HTR-8/SVneo (cell line): ENCODE results near the gene DNAAF1.
A peak's percentile ranks its signal among the peaks of the same experiment; 100 is the strongest.
"Not testable (repeated sequence)": the region's sequence is repeated elsewhere in the genome, so short reads cannot be mapped to it uniquely, and the experiment has no call there.

ENCODE experiments used
- DNase-seq: peaks from one replicate; pipeline ENCODE4 v3.0.0; 2011; ENCODE audit warnings: low spot score, mixed read lengths; ENCODE audit not compliant: insufficient read length
- FAIRE-seq: peaks from 2 replicates; lab custom pipeline; 2011; peaks lifted over from hg19 to GRCh38; lab: Jason Lieb, UNC

DNAAF1 gene

GRCh38 chr16:84199097-84199496 lies 54.0 kb downstream of the DNAAF1 start:
- FAIRE-seq, result no peak
- DNase-seq, result no peak

DNA sequence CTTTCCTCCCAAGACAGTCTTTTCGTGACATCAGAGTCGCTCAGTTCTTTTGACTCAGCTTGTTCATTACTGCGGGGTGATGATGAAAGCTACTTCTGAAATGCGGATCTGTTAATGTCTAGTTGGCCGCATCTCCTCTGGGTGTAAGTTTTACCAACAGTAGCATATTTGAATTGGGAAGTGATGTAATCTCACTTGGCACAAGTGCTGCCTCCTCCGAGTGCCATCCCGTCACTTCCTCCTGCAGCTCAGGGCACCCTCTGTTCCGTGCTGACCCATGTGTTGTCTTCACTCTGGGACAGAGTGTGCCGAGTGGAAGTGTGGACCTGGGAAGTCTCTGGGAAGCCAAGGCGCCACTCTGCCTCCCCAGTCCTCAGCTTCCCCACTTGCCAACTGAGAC lies 54.8 kb downstream of the DNAAF1 start:
- FAIRE-seq (no peak), DNase-seq (no peak)

GRCh38 chr16:84204551-84204950 lies 59.4 kb downstream of the DNAAF1 start:
- FAIRE-seq, DNase-seq: not testable (repeated sequence)

DNA sequence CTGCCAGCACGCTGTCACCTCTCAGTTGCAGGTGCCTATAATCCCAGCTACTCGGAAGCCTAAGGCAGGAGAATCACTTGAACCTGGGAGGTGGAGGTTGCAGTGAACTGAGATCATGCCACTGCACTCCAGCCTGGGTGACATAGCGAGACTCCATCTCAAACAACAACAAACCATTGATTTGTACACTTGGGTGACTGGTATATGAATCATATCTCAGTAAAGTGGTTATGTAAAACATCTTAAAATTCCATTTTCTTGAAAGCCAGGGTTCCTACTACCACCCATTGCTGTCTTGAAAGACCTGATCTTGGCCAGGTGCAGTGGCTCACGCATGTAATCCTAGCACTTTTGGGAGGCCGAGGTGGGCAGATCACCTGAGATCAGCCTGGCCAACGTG lies 60.0 kb downstream of the DNAAF1 start:
- FAIRE-seq, DNase-seq: not testable (repeated sequence)

GRCh38 chr16:84205976-84206691 lies 61.0 kb downstream of the DNAAF1 start:
- no peak for DNase-seq
- FAIRE-seq, result no peak

DNA sequence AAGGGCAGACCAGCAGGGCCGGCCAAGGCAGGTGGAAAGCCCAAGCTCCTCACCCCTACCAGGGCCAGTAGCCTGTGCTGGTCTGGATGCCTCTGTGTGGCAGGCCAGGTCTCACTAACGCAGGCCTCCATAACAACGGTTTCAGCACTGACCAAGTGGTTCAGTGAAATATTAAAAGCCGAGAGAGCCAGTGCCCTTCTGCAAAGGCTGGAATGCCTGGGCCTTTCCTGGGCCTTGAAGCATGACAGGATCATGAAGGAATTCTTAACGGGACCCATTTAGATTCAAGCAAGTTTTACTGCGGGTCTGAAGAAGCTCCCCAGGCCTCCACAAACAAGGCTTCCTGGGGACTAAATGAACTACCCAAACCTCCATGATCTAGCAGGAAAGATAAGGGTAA lies 62.1 kb downstream of the DNAAF1 start:
- DNase-seq, result no peak
- FAIRE-seq, result no peak

DNA sequence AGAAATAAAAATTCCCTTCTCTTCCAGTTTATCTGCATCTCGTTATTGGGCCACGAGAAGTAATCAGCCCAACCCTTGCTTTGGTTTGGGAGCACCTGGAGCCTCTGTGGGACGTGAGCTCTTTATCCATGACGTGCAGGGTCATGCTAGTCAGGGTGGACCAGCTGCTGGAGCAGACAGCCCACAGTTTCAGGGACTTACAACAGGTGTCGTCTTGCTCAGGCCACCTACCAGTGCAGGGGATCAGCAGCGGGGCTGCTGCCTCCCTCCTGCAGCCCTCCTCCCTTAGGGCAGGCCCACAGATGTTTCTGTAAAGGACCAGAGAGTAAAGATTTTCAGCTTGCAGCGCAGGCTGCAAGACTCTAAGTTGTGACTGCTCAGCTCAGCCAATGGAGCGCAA lies 62.8 kb downstream of the DNAAF1 start:
- no peak for FAIRE-seq
- no peak for DNase-seq

DNA sequence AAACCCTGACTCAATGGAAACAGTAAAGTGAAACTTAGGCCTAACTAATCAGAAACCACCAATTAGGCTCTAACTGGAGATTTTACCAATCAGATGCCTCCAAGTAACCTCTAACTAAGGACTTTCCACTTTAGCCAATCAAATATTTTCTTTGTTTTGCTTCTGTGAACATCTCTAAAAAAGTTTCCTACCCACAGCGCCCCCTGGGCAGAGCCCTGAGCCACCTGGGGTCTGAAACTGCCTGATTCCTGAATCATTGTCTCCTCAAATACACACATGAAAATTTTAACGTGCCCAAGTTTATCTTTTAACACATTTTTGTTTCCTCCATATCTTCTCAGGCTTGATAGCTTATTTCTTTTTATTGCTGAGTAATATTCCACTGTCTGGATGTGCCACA lies 64.9 kb downstream of the DNAAF1 start:
- FAIRE-seq (no peak), DNase-seq (no peak)

DNA sequence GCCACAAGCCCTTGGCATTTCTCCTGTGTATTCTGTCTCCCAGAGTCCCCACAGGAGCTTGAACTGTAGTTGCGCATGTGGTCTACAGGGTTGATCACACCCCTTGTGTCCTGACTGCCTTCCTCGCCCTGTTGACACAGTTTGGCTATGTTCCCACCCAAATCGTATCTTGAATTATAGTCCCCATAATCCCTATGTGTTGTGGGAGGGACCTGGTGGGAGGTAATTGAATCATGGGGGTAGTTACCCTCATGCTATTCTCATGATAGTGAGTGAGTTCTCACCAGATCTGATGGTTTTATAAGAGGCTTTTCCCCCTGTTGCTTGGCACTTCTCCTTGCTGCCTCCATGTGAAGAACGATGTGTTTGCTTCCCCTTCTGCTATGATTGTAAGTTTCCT lies 67.0 kb downstream of the DNAAF1 start:
- FAIRE-seq (no peak), DNase-seq (no peak)

- FAIRE-seq (no peak), DNase-seq (no peak)
Observed at GRCh38 chr16:84212631-84213030, 67.5 kb downstream of the DNAAF1 start.

DNA sequence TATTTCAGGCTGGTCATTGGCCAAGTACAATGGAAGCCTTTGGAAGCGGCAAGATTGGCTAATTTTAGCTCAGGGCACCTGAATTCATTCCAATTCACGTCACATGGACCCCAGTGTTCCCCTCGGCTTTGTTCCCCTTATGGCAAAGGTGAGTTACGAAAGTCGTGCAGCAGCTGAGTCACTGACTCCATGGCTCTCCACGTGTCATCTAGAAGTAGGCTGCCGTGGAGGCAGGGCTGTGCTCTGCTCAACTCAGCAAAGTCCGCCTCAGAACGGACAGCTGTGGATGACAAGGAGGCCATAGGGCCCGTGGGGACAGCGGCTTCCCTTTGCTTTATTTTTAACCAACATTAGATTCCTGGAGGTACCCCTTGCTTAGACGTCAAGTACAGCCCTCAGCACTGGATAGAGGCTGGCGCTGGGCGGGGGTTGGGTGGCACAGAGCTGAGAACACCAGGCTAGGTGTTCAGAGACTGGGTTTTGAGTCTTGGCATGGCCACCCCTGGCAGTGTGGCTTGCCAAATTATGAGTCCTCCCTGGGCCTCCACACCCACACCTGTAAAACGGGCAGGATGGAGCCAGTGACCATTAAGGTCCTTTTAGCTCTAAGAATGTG lies 69.5 kb downstream of the DNAAF1 start:
- no peak for DNase-seq
- no peak for FAIRE-seq

- FAIRE-seq, result no peak
- DNase-seq, result no peak
Observed at GRCh38 chr16:84215531-84215930, 70.4 kb downstream of the DNAAF1 start.

DNA sequence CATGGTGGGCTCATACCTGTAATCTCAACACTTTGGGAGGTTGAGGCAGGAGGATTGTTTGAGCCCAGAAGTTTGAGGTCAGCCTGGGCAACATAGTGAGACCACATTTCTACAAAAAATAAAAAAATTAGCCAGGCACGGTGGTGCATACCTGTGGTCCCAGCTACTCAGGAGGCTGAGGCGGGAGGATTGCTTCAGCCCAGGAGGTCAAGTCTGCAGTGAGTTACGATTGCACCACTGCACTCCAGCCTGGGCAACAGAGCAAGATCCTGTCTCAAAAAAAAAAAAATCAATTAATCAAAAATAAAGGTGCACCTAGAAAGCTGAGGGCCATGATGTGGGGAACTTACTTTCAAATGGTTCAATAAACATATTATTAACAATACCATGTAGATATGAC lies 71.0 kb downstream of the DNAAF1 start:
- DNase-seq, FAIRE-seq: not testable (repeated sequence)

- FAIRE-seq, result no peak
Observed at GRCh38 chr16:84218176-84218823, 73.2 kb downstream of the DNAAF1 start.

DNA sequence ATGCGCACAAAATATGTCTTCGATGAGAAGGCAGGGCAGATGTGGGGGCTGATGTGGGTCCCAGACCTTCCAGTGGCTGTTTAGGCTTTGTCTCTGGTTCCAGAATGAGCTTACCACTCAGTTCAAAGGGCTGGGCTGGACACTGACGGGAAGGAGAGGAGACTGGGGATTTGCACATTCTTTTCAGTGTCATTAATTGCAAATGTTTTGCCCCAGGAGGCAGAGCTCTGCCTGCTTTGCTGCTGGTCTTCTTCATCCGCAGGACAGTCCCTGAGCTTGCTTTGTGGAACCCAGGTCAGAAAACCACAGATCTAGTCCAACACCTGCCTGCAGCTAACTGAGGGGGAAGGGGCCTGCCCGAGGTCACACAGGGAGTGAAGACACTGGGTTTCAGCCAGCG lies 73.8 kb downstream of the DNAAF1 start:
- DNase-seq (no peak), FAIRE-seq (no peak)

More at GRCh38 chr16:84218176-84218823, 73.2 kb downstream of the DNAAF1 start:
- DNase-seq, result no peak

DNA sequence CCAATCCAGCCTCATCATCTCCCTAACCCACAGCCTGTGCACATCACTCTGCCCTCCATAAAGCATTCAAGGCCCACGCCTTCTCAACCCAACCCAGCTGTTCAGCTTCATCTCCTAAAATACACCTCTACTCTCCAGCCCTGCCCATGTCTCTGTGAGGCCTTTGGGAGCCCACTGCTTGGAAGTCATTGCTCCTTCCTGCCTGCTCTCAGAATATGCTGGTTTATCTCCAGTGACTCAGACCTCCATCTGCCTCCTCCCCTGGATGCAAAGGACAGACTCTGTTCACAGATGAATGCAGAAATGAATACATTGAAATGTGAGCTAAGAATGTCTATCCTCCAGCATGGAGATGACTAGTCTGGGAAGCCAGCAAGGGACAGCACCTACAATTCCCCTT lies 75.7 kb downstream of the DNAAF1 start:
- DNase-seq (no peak), FAIRE-seq (no peak)

GRCh38 chr16:84223456-84223855 lies 78.3 kb downstream of the DNAAF1 start:
- FAIRE-seq (no peak), DNase-seq (no peak)

DNA sequence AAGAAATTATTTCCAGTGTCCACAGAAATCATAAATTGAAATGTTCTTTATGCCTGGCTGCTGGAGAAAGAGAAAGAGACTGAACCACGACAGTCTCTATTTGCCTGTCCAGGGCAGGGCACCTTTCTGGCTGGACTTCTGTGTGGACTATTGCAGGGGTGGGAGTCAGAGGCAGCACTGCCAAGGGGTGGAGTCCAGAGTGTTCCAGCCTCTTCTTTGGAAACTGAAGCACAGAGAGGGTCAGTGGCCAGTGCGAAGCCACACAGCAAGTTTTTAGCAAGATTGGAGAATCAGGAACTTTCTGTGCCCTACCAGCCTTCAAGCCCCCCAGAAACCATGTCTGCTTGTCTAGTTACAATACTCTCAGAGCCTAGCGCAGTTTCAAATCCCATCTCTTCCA lies 79.4 kb downstream of the DNAAF1 start:
- FAIRE-seq (no peak), DNase-seq (no peak)

DNA sequence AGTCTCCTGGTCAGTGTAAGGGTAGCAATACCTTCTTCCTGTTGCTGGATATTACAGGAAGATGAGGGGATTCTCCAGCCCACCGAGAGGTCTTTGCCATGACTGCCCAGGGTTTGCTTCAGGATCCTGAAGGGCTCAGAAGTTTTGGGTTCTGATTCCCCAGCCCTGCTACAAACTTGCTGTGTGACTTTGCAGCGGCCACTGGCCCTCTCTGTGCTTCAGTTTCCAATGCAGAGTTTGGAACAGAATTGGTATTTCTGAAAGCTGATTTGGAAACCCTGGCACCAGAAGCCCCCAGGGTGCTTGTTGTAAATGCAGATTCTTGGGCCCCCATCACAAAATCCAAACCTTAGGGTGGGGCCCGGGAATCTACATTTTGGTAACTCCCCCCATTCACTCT lies 80.0 kb downstream of the DNAAF1 start:
- no peak for DNase-seq
- no peak for FAIRE-seq

GRCh38 chr16:84225571-84225970 lies 80.5 kb downstream of the DNAAF1 start:
- DNase-seq, result no peak

DNA sequence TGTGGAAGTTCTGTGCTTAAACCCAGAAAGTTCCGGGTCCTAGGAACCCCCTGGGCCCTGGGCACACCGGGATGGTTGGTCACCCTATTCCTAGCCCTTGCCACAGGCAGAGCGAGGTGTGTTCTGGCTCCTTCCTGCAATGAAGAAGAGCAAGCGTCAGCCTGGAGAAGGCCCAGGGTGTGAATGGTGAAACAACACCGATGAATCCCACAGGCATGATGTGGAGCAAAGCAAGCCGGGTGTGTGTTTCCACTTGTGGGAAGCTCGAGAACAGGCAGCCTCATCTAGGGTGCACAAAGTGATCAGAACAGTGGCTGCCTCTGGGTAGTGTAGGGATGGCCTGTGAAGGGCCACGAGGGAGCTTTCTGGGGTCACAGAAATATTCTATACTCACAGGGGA lies 80.9 kb downstream of the DNAAF1 start:
- DNase-seq, result no peak
- FAIRE-seq, result peak; percentile 36

More at GRCh38 chr16:84225571-84225970, 80.5 kb downstream of the DNAAF1 start:
- no peak for FAIRE-seq
